Activated T-cell treated with anti-CD3 and anti-CD28 coated beads for 4 hours (primary cell): ENCODE measurements around the gene BICRAL.
A peak's percentile ranks its signal among the peaks of the same experiment; 100 is the strongest.
"Not testable (repeated sequence)": the region's sequence is repeated elsewhere in the genome, so short reads cannot be mapped to it uniquely, and the experiment has no call there.

Source experiments
- DNase-seq: peaks from one replicate; pipeline ENCODE4 v3.0.0-alpha.2; 2020

The BICRAL gene, protein sequence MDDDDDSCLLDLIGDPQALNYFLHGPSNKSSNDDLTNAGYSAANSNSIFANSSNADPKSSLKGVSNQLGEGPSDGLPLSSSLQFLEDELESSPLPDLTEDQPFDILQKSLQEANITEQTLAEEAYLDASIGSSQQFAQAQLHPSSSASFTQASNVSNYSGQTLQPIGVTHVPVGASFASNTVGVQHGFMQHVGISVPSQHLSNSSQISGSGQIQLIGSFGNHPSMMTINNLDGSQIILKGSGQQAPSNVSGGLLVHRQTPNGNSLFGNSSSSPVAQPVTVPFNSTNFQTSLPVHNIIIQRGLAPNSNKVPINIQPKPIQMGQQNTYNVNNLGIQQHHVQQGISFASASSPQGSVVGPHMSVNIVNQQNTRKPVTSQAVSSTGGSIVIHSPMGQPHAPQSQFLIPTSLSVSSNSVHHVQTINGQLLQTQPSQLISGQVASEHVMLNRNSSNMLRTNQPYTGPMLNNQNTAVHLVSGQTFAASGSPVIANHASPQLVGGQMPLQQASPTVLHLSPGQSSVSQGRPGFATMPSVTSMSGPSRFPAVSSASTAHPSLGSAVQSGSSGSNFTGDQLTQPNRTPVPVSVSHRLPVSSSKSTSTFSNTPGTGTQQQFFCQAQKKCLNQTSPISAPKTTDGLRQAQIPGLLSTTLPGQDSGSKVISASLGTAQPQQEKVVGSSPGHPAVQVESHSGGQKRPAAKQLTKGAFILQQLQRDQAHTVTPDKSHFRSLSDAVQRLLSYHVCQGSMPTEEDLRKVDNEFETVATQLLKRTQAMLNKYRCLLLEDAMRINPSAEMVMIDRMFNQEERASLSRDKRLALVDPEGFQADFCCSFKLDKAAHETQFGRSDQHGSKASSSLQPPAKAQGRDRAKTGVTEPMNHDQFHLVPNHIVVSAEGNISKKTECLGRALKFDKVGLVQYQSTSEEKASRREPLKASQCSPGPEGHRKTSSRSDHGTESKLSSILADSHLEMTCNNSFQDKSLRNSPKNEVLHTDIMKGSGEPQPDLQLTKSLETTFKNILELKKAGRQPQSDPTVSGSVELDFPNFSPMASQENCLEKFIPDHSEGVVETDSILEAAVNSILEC

DNA sequence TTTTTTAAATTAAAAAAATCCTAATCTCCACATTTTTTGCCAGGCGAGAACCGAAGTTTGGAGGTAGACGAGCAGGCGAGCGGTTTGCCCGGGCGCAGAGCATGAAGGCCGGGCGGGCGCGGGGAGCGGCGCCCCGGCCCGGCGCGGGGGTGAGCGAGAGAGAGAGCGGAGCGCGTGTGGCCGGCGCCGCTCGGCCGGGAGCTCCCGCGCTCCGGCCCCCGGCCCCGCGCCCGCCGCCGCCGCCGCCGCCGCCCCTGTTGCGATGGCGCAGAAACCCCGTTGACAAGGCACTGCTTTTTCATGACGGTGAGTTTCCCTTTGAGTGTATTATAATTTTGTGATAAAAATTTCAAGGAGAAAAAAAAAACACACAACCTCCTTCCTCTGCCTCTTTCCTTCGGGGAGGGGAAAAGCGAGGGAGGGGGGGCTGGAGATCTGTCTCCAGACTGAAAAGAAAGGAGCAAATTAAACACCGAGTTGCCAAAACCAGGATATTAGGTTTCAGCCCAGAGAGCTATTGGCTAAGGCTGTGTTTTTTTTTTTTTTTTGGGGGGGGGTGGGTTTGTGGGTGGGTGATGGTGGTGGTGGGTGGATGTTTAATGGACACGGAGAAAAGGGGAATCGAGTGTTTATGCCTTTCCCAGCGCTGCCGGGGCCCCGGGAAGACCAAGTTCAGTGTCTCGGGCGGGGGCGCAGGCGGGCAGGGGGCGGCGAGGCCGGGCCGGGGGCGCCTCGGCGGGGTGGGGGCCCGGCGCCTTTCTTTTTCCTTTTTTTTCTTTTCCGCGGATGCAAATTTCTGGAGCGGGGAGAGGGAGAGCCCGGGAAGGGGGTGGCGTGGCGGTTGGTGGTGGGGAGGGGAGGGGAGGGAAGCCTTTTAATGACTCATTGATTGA lies at the start of gene BICRAL:
BICRAL (plus strand) TSS at position 257 of the 893 bp plus-strand sequence. CDS start 39,971 bp downstream, outside the sequence.
- peak; percentile 67 for DNase-seq

DNA sequence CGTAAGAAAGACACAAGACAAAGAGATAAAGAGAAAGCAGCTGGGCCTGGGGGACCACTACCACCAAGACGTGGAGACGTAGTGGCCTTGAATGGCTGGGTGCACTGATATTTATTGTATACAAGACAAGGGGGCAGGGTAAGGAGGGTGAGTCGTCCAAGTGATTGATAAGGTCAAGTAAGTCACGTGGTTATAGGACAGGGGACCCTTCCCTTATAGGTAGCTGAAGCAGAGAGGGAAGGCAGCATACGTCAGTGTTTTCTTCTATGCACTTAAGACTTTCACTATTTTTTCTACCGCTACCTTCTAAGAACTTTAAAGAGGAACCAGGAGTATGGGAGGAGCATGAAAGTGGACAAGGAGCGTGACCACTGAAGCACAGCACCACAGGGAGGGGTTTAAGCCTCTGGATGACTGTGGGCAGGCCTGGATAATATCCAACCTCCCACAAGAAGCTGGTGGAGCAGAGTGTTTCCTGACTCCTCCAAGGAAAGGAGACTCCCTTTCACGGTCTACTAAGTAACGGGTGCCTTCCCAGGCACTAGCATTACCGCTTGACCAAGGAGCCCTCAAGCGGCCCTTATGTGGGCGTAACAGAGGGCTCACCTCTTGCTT lies 47.9 kb upstream of the BICRAL start:
- DNase-seq = not testable (repeated sequence)

DNA sequence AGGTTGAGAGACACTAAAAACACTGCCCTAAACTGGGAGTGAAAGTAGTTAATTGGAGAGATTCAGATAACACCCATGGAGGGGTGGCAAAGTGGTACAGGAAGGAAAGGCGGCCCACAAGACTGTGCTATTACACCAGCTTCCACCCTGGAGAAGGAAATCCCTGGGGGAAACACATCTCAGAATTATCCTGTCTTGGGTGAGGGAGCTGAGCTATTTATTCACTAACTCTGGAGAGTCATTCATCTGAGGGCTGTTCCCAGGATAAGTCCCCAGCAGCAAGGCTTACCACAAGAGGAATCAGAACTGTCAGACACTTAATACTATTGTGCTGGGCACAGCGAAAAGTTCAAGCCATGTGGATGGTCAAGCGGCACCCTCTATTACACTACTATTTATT lies 45.9 kb upstream of the BICRAL start:
- no peak for DNase-seq

DNA sequence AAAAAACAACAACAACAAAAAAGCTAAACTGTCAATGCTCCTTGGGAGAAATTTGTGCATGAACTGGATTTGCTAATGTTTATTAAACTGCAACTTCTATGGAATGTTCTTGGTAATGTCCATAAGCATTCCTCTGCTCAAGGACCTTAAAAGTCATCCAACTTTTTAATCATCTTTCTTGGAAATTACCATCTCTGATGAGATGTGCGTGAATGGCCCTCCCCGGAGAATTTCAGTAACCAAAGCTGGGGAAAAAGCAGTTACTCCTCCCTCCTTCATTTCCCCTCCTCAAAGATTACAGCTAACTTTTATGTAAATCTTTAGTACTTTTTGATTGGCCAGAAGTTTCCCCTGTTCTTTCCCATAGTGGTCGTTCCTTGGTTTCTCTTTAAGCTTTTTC lies 41.1 kb upstream of the BICRAL start:
- DNase-seq = no peak

DNA sequence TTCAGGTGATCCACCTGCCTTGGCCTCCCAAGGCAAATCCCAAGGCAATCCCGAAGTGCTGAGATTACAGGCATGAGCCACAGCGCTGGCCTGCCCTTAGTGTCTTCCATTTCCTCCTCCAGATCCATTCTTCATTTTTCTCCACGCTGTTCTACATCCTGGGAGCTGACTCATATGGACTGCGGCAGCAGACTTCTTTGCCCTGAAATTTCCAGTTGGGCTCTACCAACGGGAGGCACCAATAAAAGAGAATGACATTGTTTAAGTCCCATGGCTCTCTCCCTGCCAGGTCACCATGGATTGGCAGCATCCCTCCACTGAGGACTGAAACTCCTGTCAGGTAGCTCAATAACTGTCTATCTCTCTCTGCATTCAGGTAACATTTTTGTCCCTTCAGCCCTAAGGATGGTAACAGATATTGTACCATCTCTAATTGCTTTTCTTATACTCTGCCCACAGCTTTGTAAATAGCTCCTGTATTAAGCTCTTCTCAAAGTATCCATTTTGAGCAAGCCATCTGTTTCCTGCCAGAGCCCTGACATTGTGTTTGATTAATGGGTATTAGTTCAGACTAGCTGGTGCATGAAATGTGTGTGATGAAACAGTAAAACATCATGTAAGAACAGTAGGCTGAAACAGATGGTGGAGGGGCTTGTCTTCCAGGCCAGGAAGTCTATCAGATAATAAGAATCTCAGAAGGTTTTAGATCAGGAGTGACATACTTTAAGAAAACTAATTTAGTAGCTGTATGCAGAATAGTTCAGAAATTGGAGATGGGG lies 39.5 kb upstream of the BICRAL start:
- DNase-seq = no peak

DNA sequence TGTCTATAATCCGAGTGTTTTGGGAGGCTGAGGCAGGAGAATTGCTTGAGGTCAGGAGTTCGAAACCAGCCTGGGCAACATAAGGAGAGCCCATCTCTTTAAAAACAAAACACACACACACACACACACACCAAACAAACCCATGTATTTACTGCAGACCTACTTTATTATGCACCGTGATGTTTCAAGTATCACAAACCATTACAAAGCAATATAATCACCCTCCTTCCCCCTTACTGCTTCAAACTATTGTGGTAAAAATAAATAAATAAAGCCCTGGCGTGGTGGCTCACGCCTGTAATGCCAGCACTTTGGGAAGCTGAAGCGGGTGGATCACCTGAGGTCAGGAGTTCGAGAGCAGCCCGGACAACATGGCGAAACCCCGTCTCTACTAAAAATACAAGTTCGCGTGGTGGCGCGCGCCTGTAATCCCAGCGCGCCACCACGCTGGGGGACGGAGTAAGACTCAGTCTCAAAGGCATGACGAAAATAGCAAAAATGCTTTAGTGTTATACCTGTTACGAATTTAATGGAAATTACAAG lies 37.4 kb upstream of the BICRAL start:
- DNase-seq = no peak

DNA sequence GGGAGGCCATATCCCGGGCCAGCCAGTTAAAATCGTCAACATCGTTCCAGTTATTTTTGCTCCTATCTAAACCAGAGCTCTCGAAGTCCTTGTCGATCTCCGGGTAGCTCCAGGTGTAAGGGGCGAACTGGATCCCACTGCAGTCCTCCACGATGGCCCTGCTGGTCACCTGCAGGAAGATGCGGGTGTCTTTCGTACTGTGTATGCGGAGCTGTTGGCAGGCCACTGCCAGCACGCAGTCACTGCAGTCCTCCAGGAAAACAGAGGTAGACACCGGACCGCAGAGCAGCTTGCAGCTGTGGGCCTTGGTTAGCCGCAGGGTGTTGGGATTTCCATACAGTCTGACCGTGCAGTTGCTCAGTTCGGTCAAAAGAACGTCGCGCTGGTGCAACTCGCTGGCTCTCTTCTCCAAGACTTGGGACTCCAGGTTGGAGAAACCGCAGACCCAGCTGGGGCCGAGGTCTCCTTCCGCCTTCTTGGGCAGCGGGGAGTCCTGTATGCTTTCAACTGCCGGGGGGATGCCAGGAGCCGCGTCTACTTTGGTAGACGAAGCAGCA lies 36.7 kb upstream of the BICRAL start:
- no peak for DNase-seq

DNA sequence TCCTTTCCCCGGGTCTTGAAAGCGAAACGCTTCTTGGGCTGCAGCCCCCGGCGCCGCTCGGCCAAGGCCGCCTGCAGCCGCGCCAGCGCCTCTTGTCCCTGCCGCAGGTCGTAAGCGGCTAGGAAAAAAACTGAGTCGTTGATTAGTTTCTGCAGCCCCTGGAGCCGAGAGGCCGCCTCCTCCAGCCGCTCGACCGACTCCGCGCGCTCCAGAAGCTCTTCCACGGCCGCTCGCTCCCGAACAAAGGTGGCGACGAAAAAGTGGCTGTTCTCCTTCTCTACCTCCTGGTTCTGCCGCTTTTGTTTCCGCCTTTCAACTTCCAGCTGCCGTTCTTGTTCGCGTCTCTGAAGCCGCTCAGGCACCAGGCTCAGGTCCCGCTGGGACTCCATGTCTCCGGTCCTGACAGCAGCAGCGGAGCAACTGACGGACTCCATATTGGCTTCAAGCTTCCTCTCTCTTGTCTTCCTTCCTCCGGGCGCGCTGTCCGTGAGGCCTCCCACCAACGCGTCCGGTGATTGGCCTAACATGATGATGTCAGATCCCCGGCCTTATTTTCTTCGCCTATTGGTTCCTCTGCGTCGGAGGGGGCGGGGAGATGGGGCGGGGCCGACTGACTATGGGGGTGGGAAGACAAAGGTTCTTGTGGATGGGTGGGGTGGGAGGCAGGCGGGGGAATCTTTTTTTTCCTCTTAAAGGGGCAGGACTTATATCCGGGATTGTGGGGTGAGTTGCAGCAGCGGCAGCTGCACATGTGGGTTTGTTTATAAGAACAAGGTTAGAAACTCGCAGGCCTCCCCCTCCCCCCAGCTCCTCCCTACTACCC lies 36.0 kb upstream of the BICRAL start, which contains the start of gene TBCC:
TBCC (minus strand) TSS at position 464 of the 823 bp plus-strand sequence; CDS start at position 434, 30 bp downstream.
- peak; percentile 86 for DNase-seq

DNA sequence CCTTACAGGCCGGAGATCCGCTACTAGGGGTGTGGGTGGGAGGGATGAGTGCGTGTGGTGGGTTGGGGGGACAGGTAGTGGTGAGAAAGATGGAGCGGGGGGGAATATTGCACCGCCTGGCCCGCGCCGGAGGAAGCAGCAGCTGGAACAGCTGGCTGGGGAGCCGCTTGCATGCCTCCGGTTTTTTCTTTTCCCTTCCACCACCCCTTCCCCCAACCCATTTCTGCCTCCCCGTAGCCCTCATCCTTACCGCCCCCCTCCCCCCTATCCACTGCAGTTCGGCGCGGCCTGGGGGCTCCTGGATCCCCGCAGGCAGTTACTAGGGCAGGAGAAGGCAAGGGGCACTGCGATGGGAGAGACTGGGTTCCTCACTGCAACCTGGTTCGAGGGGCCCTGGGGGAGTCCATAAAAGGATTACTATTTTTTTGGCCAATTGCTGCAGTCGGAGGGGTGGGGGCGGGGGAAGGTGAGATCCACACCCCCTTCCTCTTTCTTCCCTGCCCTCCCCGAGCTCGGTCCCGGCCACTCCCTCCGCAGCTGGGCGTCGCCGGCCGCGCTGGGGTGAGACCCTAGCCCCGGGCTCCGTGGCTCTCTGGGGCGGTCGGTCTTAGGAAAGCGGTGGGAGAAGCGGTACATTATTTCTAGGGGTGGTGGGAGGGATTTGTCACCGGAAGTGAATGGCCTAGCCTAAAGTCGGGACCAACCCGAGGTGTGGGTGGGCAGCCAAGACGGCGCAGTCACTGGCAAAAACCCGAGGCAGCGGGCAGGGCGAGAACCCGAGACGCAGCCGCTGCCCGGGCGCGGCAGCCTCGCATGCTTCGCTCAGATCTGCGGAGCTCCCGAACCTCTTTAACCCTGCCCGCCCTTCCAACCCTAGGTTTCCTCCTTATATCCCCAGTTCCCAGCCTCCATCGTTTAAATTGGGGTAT lies 35.1 kb upstream of the BICRAL start:
- peak; percentile 46 for DNase-seq

DNA sequence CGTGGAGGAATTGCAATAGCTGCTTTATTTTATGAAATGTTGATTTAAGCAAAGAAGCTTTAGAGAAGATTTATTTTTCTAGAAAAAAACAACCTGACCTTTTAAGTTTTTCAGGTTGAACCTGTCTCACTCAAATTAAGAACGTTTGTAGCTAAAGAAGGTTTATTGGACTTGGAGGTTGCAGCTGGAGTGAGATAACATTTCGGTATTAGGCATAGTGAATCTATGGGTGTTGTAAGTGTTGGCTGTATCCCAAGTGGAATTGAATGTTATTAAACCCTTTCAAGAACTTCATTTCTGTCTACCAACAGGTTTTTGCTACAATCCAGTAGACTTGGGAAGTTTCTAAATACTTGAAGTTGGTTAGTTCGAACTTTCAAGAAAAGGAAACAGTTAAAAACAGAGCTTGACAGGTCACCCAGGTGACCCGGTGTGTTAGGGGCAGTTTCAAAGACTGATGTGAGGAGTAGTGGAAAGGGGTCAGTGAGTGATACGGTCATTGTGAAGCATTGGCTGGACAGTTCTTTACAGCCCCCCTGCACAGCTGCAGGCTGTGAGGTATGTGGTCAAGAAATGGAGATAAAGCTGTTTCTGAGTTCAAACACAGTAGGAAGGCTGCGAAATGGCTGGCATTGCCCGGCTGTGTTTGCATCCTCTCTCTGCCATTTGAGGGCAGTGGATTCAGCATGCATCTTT lies 33.5 kb upstream of the BICRAL start:
- no peak for DNase-seq

DNA sequence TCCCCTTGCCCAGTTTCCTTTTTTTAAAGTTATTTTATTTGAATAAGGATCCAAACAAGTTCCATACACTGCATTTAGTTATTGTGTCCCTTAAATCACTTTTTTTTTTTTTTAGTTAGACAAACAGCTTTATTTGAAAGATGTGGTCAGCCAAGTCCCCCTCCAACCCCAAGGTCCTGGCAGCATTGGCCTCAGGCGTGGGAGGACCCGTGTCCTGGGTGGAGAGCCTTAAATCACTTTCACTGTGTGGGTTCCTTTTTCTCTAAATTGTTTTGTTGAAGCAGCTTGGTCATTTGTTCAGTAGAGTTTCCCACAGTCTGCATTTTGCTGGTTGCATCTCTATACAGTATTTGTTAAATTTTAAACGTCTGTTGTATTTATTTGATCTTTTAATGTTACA lies 30.8 kb upstream of the BICRAL start:
- DNase-seq = no peak

DNA sequence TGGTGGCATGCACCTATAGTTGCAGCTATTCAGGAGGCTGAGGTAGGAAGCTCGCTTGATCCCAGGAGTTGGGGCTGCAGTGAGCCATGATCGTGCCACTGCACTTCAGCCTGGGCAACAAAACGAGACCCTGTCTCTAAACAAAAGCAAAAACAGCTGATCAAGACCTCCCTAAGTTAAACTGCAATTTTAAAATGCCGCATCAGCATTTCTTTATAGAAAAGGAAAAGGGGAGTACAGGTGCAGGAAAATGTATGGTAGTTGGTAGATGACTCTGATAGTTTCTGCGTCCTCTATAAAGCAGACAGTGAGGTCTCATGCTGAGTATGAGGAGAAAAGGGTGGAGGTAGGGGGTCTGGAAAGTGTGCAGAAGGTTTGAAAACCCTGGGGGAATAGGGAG lies 27.1 kb upstream of the BICRAL start:
- DNase-seq = no peak

DNA sequence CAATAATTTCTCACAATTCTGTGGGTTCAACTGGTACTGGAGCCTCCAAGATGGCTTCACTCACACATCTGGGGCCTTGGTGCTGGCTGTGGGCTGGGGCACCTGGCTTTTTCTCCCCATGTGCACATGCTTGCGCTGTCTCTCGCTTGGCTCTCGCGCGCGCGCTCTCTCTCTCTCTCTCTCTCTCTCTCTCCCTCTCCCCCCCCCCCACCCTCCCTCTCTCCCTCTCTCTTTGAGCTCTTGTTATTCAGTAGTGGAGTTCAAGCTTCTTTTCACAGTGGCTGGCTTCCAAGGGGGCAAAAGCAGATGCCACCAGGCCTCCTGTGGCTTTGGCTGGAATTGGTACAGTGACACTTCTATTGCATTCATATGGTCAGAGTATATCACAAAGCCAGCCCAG lies 25.1 kb upstream of the BICRAL start:
- DNase-seq = no peak

DNA sequence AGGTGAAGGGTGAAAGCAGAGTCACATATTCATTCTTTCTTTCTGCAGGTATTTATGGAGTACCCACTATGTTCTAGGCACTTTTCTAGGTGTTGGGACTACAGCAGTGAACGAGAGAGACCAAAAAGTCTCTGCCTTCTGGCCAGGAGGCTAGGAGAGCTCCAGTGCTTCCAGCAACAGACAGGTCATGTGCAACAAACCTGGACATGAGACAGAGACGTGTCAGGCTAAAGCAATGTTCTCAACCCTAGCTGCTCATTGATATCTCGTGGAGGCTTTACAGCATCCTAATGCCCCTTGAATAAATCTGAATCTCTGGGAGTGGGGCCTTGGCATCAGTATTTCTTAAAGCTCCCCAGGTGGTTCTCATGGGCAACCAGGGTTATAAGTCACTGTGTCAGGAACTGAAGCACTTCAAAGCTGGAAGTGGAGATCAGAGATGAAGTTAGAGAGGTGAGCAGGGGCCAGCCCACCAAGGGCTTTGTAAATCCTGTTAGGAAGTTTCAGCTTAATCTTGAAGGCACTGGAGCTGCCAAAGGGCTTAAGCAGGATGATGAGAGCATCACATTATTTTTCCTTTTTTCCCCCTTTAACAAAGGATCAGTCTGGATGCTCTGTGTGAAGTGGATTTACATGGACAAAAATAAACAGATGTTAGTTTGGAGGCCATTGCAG lies 23.0 kb upstream of the BICRAL start:
- no peak for DNase-seq

DNA sequence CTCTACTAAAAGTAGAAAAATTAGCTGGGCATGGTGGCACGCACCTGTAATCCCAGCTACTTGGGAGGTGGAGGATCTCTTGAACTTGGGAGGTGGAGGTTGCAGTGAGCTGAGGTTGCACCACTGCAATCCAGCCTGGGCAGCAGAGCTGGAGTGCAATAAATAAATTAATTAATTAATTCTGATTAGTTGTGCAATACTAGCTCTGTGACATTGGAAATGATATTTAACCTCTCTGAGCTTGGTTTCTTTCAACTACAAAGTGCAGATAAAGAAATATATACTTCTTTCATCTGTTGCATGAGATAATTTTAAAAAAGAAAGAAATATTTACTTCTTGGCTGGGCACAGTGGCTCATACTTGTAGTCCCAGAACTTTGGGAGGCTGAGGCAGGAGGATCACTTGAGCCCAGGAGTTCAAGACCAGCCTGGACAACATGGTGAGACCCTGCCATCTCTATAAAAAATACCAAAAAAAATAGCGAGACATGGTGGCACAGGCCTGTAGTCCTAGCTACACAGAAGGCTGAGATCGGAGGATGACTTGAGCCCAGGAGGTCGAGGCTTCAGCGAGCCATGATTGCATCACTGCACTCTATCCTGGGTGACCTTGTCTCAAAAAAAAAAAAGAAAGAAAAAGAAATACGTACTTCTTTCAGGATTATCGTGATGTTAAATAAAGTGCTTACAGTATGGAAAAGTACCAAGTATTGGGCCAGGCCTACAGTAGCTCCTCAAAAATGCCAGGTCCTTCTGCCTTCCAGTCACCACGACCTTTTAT lies 20.4 kb upstream of the BICRAL start:
- DNase-seq = no peak

DNA sequence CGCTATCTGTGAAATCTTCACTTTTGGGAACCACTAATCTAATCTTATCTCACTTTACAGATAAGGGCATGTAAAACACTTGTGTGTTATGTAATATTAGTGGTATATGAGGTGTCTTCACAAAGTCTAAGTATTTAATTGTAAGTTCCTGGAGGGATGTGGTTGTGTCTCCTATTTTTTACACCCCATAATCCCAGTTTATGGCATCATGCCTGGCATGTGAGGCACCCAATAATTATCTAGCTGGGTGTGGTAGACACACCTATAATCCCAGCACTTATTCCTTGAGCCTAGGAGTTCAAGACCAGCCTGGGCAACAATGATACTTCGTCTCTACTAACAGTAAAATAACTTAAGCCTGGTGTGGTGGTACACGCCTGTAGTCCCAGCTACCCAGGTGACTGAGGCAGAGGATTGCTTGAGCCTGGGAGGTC lies 19.4 kb upstream of the BICRAL start:
- DNase-seq = no peak
